Measurements from ENCODE around the gene GTF2IRD1.

GTF2IRD1 gene

GRCh38 chr7:74518654-74519053 lies 64.9 kb downstream of the GTF2IRD1 start:
- no peak overlapping the region for H3K27ac ChIP-seq
- peaks cover 86% of the 10 kb centered on the region for H3K36me3 ChIP-seq
- no peak for TF ChIP-seq CTCF (IDR thresholded peaks at IDR 0.05; ENCODE audit: low read depth, low read length)
- no peaks in the 10 kb centered on the region for H3K27me3 ChIP-seq (ENCODE audit: insufficient read depth, low read depth, severe bottlenecking)
- no peak for DNase-seq
- no peak overlapping the region for H3K4me3 ChIP-seq (ENCODE audit: low read depth, low read length)
- no peaks in the 10 kb centered on the region for H3K9me3 ChIP-seq (ENCODE audit: severe bottlenecking)

- Histone ChIP-seq H3K36me3 (peaks cover 84% of the 10 kb centered on the region), H3K27ac (no peak overlapping the region), H3K4me3 (ENCODE audit: low read depth, low read length) (no peak overlapping the region), H3K27me3 (ENCODE audit: insufficient read depth, low read depth, severe bottlenecking) (no peaks in the 10 kb centered on the region), H3K9me3 (ENCODE audit: severe bottlenecking) (no peaks in the 10 kb centered on the region)
- no peak for DNase-seq
- no peak for TF ChIP-seq CTCF (IDR thresholded peaks at IDR 0.05; ENCODE audit: low read depth, low read length)
Measured at GRCh38 chr7:74519395-74519794, 65.7 kb downstream of the GTF2IRD1 start.

GRCh38 chr7:74521855-74522254 lies 68.1 kb downstream of the GTF2IRD1 start:
- no peaks in the 10 kb centered on the region for H3K27me3 ChIP-seq (ENCODE audit: insufficient read depth, low read depth, severe bottlenecking)
- no peak for TF ChIP-seq CTCF (IDR thresholded peaks at IDR 0.05; ENCODE audit: low read depth, low read length)
- no peak for DNase-seq
- H3K27ac ChIP-seq = no peak overlapping the region
- no peak overlapping the region for H3K4me3 ChIP-seq (ENCODE audit: low read depth, low read length)
- H3K36me3 ChIP-seq = peaks cover 87% of the 10 kb centered on the region
- no peaks in the 10 kb centered on the region for H3K9me3 ChIP-seq (ENCODE audit: severe bottlenecking)

GRCh38 chr7:74522281-74522905 lies 68.7 kb downstream of the GTF2IRD1 start:
- Histone ChIP-seq H3K36me3 (peaks cover 92% of the 10 kb centered on the region), H3K27ac (no peak overlapping the region), H3K9me3 (ENCODE audit: severe bottlenecking) (no peaks in the 10 kb centered on the region), H3K4me3 (ENCODE audit: low read depth, low read length) (no peak overlapping the region), H3K27me3 (ENCODE audit: insufficient read depth, low read depth, severe bottlenecking) (no peaks in the 10 kb centered on the region)
- no peak for DNase-seq
- no peak for TF ChIP-seq CTCF (IDR thresholded peaks at IDR 0.05; ENCODE audit: low read depth, low read length)

GRCh38 chr7:74523015-74523414 lies 69.3 kb downstream of the GTF2IRD1 start:
- no peaks in the 10 kb centered on the region for H3K9me3 ChIP-seq (ENCODE audit: severe bottlenecking)
- H3K36me3 ChIP-seq = peaks cover 88% of the 10 kb centered on the region
- DNase-seq = no peak
- TF ChIP-seq CTCF (IDR thresholded peaks at IDR 0.05; ENCODE audit: low read depth, low read length) = no peak
- no peak overlapping the region for H3K4me3 ChIP-seq (ENCODE audit: low read depth, low read length)
- no peak overlapping the region for H3K27ac ChIP-seq
- no peaks in the 10 kb centered on the region for H3K27me3 ChIP-seq (ENCODE audit: insufficient read depth, low read depth, severe bottlenecking)

- Histone ChIP-seq H3K4me3 (ENCODE audit: low read depth, low read length) (no peak overlapping the region), H3K9me3 (ENCODE audit: severe bottlenecking) (no peaks in the 10 kb centered on the region), H3K27me3 (ENCODE audit: insufficient read depth, low read depth, severe bottlenecking) (no peaks in the 10 kb centered on the region), H3K36me3 (peaks cover 81% of the 10 kb centered on the region), H3K27ac (no peak overlapping the region)
- no peak for DNase-seq
- TF ChIP-seq CTCF (IDR thresholded peaks at IDR 0.05; ENCODE audit: low read depth, low read length) = no peak
Measured at GRCh38 chr7:74525140-74525539, 71.4 kb downstream of the GTF2IRD1 start.

All from WERI-Rb-1 (cell line).